ENCODE data around the gene PARD3.

PARD3 gene

GRCh38 chr10:34821587-34822585, 6.8 kb upstream of the PARD3 start:
- DNase-seq = no peak

- DNase-seq = no peak
Measured at GRCh38 chr10:34817586-34817985, 2.5 kb upstream of the PARD3 start.

- no peak for DNase-seq
Measured at GRCh38 chr10:34817054-34817453, 2.0 kb upstream of the PARD3 start.

GRCh38 chr10:34816501-34817002, 1.5 kb upstream of the PARD3 start:
- no peak for DNase-seq

GRCh38 chr10:34816085-34816496, 995 bp upstream of the PARD3 start:
- DNase-seq = no peak

- no peak for DNase-seq
Measured at GRCh38 chr10:34814913-34815184, 247 bp downstream of the PARD3 start.

- DNase-seq = no peak
Measured at GRCh38 chr10:34814223-34814912, 728 bp downstream of the PARD3 start.

- no peak for DNase-seq
Measured at GRCh38 chr10:34813626-34814222, 1.4 kb downstream of the PARD3 start.

GRCh38 chr10:34812771-34813170, 2.3 kb downstream of the PARD3 start:
- no peak for DNase-seq

- no peak for DNase-seq
Measured at GRCh38 chr10:34811968-34812514, 3.1 kb downstream of the PARD3 start.

- no peak for DNase-seq
Measured at GRCh38 chr10:34811126-34811967, 3.7 kb downstream of the PARD3 start.

GRCh38 chr10:34809796-34810195, 5.3 kb downstream of the PARD3 start:
- no peak for DNase-seq

GRCh38 chr10:34808801-34809745, 6.0 kb downstream of the PARD3 start:
- no peak for DNase-seq

- DNase-seq = no peak
Measured at GRCh38 chr10:34808336-34808735, 6.8 kb downstream of the PARD3 start.

GRCh38 chr10:34804306-34804705, 10.8 kb downstream of the PARD3 start:
- no peak for DNase-seq

GRCh38 chr10:34802692-34803091, 12.4 kb downstream of the PARD3 start:
- no peak for DNase-seq

GRCh38 chr10:34801097-34801733, 13.9 kb downstream of the PARD3 start:
- no peak for DNase-seq

- no peak for DNase-seq
Measured at GRCh38 chr10:34800624-34801023, 14.5 kb downstream of the PARD3 start.

- no peak for DNase-seq
Measured at GRCh38 chr10:34798654-34799053, 16.4 kb downstream of the PARD3 start.

GRCh38 chr10:34797155-34797554, 17.9 kb downstream of the PARD3 start:
- no peak for DNase-seq

- DNase-seq = no peak
Measured at GRCh38 chr10:34796133-34796532, 19.0 kb downstream of the PARD3 start.
